Iris pigment epithelial cell (primary cell): ENCODE results near the gene URGCP.

Experiments
- DNase-seq: peaks from one replicate; pipeline ENCODE4 v3.0.0-alpha.2; 2011; ENCODE audit warnings: low read depth

URGCP gene

GRCh38 chr7:43906331-43907010, at the start of gene URGCP:
Gene URGCP, minus strand, starts transcription at chr7:43906596. Its CDS starts 21 bp downstream, at chr7:43906575.
- DNase-seq = peak; percentile 33

- no peak for DNase-seq
Measured at GRCh38 chr7:43956027-43956426, 49.6 kb upstream of the URGCP start.

- peak; percentile 64 for DNase-seq
Measured at GRCh38 chr7:43954524-43955228, 48.3 kb upstream of the URGCP start.

- no peak for DNase-seq
Measured at GRCh38 chr7:43953071-43953470, 46.7 kb upstream of the URGCP start.

- DNase-seq = no peak
Measured at GRCh38 chr7:43952028-43952427, 45.6 kb upstream of the URGCP start.

- no peak for DNase-seq
Measured at GRCh38 chr7:43944286-43944685, 37.9 kb upstream of the URGCP start.

GRCh38 chr7:43943417-43944187, 37.2 kb upstream of the URGCP start:
- DNase-seq = no peak

- DNase-seq = no peak
Measured at GRCh38 chr7:43942997-43943396, 36.6 kb upstream of the URGCP start.

- DNase-seq = no peak
Measured at GRCh38 chr7:43942250-43942649, 35.9 kb upstream of the URGCP start.

- no peak for DNase-seq
Measured at GRCh38 chr7:43938892-43939482, 32.6 kb upstream of the URGCP start.

GRCh38 chr7:43937444-43937843, 31.0 kb upstream of the URGCP start:
- DNase-seq = no peak

GRCh38 chr7:43933902-43934560, 27.6 kb upstream of the URGCP start:
- DNase-seq = no peak

GRCh38 chr7:43931346-43931745, 24.9 kb upstream of the URGCP start:
- no peak for DNase-seq

GRCh38 chr7:43929529-43930457, 23.4 kb upstream of the URGCP start:
- DNase-seq = no peak

- DNase-seq = no peak
Measured at GRCh38 chr7:43927810-43928209, 21.4 kb upstream of the URGCP start.

GRCh38 chr7:43926798-43927123, 20.4 kb upstream of the URGCP start:
- DNase-seq = no peak

GRCh38 chr7:43925984-43926797, 19.8 kb upstream of the URGCP start, which contains the start of gene UBE2D4:
Gene UBE2D4, plus strand, starts transcription at chr7:43926436. Its CDS starts 97 bp downstream, at chr7:43926533.
- peak; percentile 78 for DNase-seq

GRCh38 chr7:43922726-43923125, 16.3 kb upstream of the URGCP start:
- no peak for DNase-seq

- no peak for DNase-seq
Measured at GRCh38 chr7:43921423-43921822, 15.0 kb upstream of the URGCP start.

- no peak for DNase-seq
Measured at GRCh38 chr7:43915907-43916306, 9.5 kb upstream of the URGCP start.
